Left ventricle myocardium inferior (tissue), 1 donor: ENCODE results near the gene MEG3. TPM values are rescaled to one million over a fixed set of nuclear protein-coding genes. Genes with fewer than 3 reads are reported as not detected.

Source experiments
- DNase-seq: peaks from one replicate; pipeline ENCODE4 v3.0.0-alpha.2; 2020
- H3K27ac ChIP-seq: fragments of 200-600 bp; replicated peaks from 2 replicates; pipeline ENCODE4 v1.8.0; 2021
- H3K27me3 ChIP-seq: fragments of 200-600 bp; 2 replicates; pipeline ENCODE4 v1.8.0; 2021; ENCODE audit warnings: low read depth
- H3K36me3 ChIP-seq: fragments of 200-600 bp; 2 replicates; pipeline ENCODE4 v1.8.0; 2021
- H3K4me1 ChIP-seq: fragments of 200-600 bp; 2 replicates; pipeline ENCODE4 v1.8.0; 2021
- H3K4me3 ChIP-seq: fragments of 200-600 bp; 2 replicates; pipeline ENCODE4 v1.8.0; 2021; ENCODE audit warnings: mild to moderate bottlenecking, moderate library complexity
- H3K9me3 ChIP-seq: fragments of 200-600 bp; replicated peaks from 2 replicates; pipeline ENCODE4 v1.8.0; 2021
- CTCF ChIP-seq: fragments of 200-600 bp; IDR thresholded peaks from 2 replicates; pipeline ENCODE4 v1.8.0; 2021; ENCODE audit warnings: antibody characterized with exemption, mild to moderate bottlenecking, borderline replicate concordance
- intact Hi-C: fragments of 100-400 bp; cut with micrococcal nuclease; formaldehyde crosslinking; loops from one replicate; pipeline ENCODE4 v1.11.0; 2022
- total RNA-seq: library from RNA; stranded (reverse); fragmentation: NEBNext Ultra II Directional; extraction: Animal tissue kit (Norgen Biotek cat#: 25700); gene quantifications from one replicate; pipeline ENCODE4 v1.2.1, GENCODE V29; 2021
- donor health status: DM: no; HTN: yes; CAD: no; lungs with severe emphysema.

Gene MEG3
- total RNA-seq, 1 donor from 2014 or later, result 17.5 TPM

- H3K27me3 ChIP-seq, result peaks cover 94% of the 10 kb centered on the region
- H3K4me1 ChIP-seq, result no peaks in the 10 kb centered on the region
- no peaks in the 10 kb centered on the region for H3K36me3 ChIP-seq
- intact Hi-C loops, result no loop called here
- DNase-seq, result no peak
- no peak for TF ChIP-seq CTCF
- H3K4me3 ChIP-seq, result no peak overlapping the region
- H3K9me3 ChIP-seq, result no peaks in the 10 kb centered on the region
- no peak overlapping the region for H3K27ac ChIP-seq
These were observed 8.3 kb downstream of the MEG3 start for GRCh38 chr14:100834082-100834793.

- DNase-seq, result no peak
- Histone ChIP-seq H3K4me1 (no peaks in the 10 kb centered on the region), H3K27me3 (peaks cover 94% of the 10 kb centered on the region), H3K9me3 (no peaks in the 10 kb centered on the region), H3K27ac (no peak overlapping the region), H3K36me3 (no peaks in the 10 kb centered on the region), H3K4me3 (no peak overlapping the region)
- no peak for TF ChIP-seq CTCF
- intact Hi-C loops, result no loop called here
These were observed 9.1 kb downstream of the MEG3 start for GRCh38 chr14:100834794-100835547.

GRCh38 chr14:100835548-100836310 lies 9.8 kb downstream of the MEG3 start:
- no peak for TF ChIP-seq CTCF
- Histone ChIP-seq H3K27ac (no peak overlapping the region), H3K4me1 (no peaks in the 10 kb centered on the region), H3K27me3 (peaks cover 96% of the 10 kb centered on the region), H3K36me3 (no peaks in the 10 kb centered on the region), H3K4me3 (no peak overlapping the region), H3K9me3 (no peaks in the 10 kb centered on the region)
- intact Hi-C loops, result no loop called here
- no peak for DNase-seq

GRCh38 chr14:100836311-100836805 lies 10.4 kb downstream of the MEG3 start:
- H3K9me3 ChIP-seq, result no peaks in the 10 kb centered on the region
- intact Hi-C loops, result no loop called here
- H3K27ac ChIP-seq, result no peak overlapping the region
- TF ChIP-seq CTCF, result no peak
- peaks cover 96% of the 10 kb centered on the region for H3K27me3 ChIP-seq
- no peaks in the 10 kb centered on the region for H3K4me1 ChIP-seq
- H3K4me3 ChIP-seq, result no peak overlapping the region
- H3K36me3 ChIP-seq, result no peaks in the 10 kb centered on the region
- DNase-seq, result no peak
